Uterus (tissue), 4 donors: ENCODE data around the gene SNTG2. TPM values are rescaled to one million over a fixed set of nuclear protein-coding genes. Genes with fewer than 3 reads are reported as not detected.

Source experiments
- DNase-seq, 2 donors: peaks; one replicate each; pipeline ENCODE4 v3.0.0-alpha.2; 2019 to 2020
- H3K27ac ChIP-seq, 2 donors: fragments of 200-600 bp; sonication (generic); 1 replicate in 1 of 2; 2 replicates in 1 of 2; pipeline ENCODE4 v1.5.1; 2016 to 2018
- H3K27me3 ChIP-seq, 2 donors: fragments of 200-600 bp; sonication (generic); one replicate each; pipeline ENCODE4 v1.5.1; 2018 to 2019; ENCODE audit warnings: control low read depth in 1 of 2
- H3K36me3 ChIP-seq, 2 donors: fragments of 200-600 bp; sonication (generic); one replicate each; pipeline ENCODE4 v1.5.1; 2019; ENCODE audit warnings: control low read depth in 1 of 2
- H3K4me1 ChIP-seq, 2 donors: fragments of 200-600 bp; sonication (generic); one replicate each; pipeline ENCODE4 v1.5.1; 2018 to 2019; ENCODE audit warnings: control low read depth in 1 of 2
- H3K4me3 ChIP-seq, 2 donors: fragments of 200-600 bp; sonication (generic); 1 replicate in 1 of 2; 2 replicates in 1 of 2; pipeline ENCODE4 v1.5.1; 2018 to 2019; ENCODE audit warnings: mild to moderate bottlenecking in 1 of 2
- H3K9me3 ChIP-seq, 2 donors: fragments of 200-600 bp; sonication (generic); one replicate each; pipeline ENCODE4 v1.5.1; 2019; ENCODE audit warnings: control low read depth in 1 of 2
- POLR2A ChIP-seq, 2 donors: fragments of 450-650 bp; IDR thresholded peaks; one replicate each; pipeline ENCODE4 v1.6.1; 2016; ENCODE audit warnings: antibody characterized with exemption in 2 of 2, mild to moderate bottlenecking in 1 of 2, moderate library complexity in 1 of 2
- intact Hi-C: fragments of 100-400 bp; cut with DNase I; formaldehyde crosslinking; loops from one replicate; pipeline ENCODE4 v1.15.1; 2023; ENCODE audit warnings: low total_unique reads
- total RNA-seq, 4 donors: library from RNA; depleted of rRNA in 3 of 4; stranded (reverse); fragments of >200 nt in 3 of 4; gene quantifications; one replicate each; pipeline versions ENCODE4 v1.1.0 to v1.2.4, GENCODE V29; 2014 to 2023
- TF ChIP-seq, protein P1 (sequence below), 4 experiments: fragments of 200-600 bp in 2 of 4; fragments of 450-650 bp in 2 of 4; sonication (generic) in 2 of 4; IDR thresholded peaks; one replicate each; pipeline ENCODE4 v1.5.1; 2016 to 2019; ENCODE audit warnings: antibody characterized with exemption in 4 of 4, mild to moderate bottlenecking in 2 of 4, moderate library complexity in 1 of 4
- donor health status: DM: yes; HTN: yes; CAD: no.

SNTG2 gene
- total RNA-seq, 4 donors from 2014 or later, result 3.2 to 46.2 (median 31.4) TPM

DNA sequence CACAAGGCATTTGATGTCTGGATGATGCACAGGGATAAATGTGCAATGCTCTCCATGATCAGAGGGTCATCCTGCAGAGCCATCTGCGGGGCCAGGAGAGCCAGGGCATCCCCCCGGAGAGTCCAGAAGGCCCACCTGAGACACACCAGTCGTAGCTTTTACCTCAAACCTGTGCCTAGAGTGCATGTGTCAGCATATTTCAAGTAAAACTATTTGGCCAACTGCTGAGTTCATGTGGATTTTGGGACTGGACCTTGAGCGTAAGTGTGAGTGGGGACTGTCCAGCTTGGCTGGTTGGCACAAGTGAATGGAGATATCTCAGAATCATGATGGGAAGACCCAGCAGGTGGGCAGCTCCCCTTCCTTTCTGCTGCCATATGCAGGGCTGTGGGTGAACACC lies 314.8 kb downstream of the SNTG2 start:
- Histone ChIP-seq H3K36me3 (no peaks in the 10 kb centered on the region), H3K9me3 (no peaks in the 10 kb centered on the region), H3K27ac (no peak overlapping the region), H3K4me1 (no peaks in the 10 kb centered on the region), H3K27me3 (no peaks in the 10 kb centered on the region), H3K4me3 (no peak overlapping the region)
- no peak for DNase-seq
- TF ChIP-seq POLR2A (IDR thresholded peaks at IDR 0.05), result no peak
- TF ChIP-seq, protein P1, sequence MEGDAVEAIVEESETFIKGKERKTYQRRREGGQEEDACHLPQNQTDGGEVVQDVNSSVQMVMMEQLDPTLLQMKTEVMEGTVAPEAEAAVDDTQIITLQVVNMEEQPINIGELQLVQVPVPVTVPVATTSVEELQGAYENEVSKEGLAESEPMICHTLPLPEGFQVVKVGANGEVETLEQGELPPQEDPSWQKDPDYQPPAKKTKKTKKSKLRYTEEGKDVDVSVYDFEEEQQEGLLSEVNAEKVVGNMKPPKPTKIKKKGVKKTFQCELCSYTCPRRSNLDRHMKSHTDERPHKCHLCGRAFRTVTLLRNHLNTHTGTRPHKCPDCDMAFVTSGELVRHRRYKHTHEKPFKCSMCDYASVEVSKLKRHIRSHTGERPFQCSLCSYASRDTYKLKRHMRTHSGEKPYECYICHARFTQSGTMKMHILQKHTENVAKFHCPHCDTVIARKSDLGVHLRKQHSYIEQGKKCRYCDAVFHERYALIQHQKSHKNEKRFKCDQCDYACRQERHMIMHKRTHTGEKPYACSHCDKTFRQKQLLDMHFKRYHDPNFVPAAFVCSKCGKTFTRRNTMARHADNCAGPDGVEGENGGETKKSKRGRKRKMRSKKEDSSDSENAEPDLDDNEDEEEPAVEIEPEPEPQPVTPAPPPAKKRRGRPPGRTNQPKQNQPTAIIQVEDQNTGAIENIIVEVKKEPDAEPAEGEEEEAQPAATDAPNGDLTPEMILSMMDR (IDR thresholded peaks at IDR 0.05), result no peak
- intact Hi-C loops, result no loop called here

DNA sequence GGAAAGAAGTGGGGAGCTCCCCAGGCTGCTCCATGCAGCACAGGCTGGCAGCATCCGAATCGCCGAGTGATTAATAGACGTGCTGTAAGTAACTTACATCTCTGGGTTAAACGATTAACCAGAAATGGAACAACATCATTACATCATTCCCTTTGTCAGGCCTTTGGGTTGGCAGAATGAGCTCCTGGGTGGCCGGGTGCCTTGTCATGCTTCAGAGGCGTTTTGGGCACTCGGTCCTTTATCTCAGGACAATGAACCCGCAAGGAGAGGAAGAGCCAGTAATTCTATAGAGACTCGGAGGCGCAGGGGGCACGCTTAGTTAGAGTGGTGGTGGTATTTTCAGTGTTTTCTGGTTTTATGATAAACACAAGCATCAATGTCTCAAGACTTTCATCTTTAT lies 315.7 kb downstream of the SNTG2 start:
- no peaks in the 10 kb centered on the region for H3K27me3 ChIP-seq
- intact Hi-C loops, result no loop called here

DNA sequence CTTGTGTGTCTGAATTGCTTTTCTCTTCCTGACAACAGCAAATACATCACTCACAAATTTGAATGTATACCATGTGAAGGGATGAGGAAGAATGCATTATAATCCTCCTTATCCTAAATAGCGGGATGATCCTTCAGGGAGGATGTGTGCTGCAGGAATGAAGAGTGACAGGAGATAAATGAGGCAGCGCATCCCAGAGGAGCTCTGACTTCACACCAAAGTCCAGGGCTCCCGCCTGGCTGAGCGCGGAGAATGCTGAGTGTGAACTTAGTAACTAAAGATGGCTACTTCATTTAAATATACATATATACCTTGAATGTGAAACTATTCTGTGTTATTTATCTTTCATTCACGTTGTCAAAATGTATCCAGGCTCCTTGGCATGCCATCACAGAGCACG lies 317.4 kb downstream of the SNTG2 start:
- no peaks in the 10 kb centered on the region for H3K36me3 ChIP-seq
- intact Hi-C loops, result no loop called here
- TF ChIP-seq, protein P1 (IDR thresholded peaks at IDR 0.05), result no peak
- TF ChIP-seq POLR2A (IDR thresholded peaks at IDR 0.05), result no peak
- no peaks in the 10 kb centered on the region for H3K27me3 ChIP-seq
- no peak overlapping the region for H3K4me3 ChIP-seq
- no peaks in the 10 kb centered on the region for H3K4me1 ChIP-seq
- DNase-seq, result no peak
- no peak overlapping the region for H3K27ac ChIP-seq
- no peaks in the 10 kb centered on the region for H3K9me3 ChIP-seq

More for the DNA sequence above, 315.7 kb downstream of the SNTG2 start:
- DNase-seq, result no peak
- Histone ChIP-seq H3K27ac (no peak overlapping the region), H3K36me3 (no peaks in the 10 kb centered on the region), H3K4me1 (no peaks in the 10 kb centered on the region), H3K9me3 (no peaks in the 10 kb centered on the region), H3K4me3 (no peak overlapping the region)
- TF ChIP-seq POLR2A (IDR thresholded peaks at IDR 0.05), result no peak
- TF ChIP-seq, protein P1 (IDR thresholded peaks at IDR 0.05), result no peak

DNA sequence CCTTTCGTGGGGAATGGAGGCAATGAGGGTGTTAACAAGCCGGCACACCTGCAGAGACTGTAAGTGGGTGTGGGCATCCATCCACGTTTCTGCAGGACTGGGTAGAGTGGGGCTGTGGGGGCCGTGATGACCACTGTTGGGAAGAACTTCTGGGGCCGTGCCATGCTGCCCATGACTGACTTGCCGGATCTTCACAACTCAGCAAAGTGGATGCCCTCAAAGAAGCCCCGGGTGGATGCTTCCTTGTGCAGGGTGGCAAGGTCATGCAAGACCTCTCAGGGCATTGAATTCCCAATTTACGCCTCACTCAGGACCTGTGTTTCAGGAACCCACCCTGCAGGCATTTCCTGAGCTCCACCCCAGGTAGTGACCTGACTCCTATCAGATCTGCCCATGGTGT lies 319.2 kb downstream of the SNTG2 start:
- intact Hi-C loops, result no loop called here

DNA sequence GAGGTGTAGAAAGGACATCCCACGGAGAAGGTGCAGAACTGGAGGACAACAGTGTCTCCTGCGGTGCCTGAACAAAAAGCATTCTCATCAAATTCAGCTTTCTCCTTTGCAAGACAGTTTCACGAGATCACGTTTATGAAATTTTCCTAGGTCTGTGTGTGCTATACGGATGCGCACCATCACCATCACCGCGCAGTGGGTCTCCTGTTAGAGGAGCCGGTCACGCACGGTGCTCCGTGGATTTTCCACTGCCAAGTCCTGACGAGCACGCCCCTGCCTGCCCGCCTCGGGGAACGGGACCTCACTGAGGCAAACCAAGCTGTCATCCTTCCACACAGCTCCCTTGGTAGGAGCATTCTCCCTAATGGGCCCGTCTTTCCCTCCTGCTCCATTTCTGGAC lies 322.2 kb downstream of the SNTG2 start:
- Histone ChIP-seq H3K27me3 (no peaks in the 10 kb centered on the region), H3K9me3 (no peaks in the 10 kb centered on the region), H3K36me3 (no peaks in the 10 kb centered on the region), H3K27ac (no peak overlapping the region), H3K4me1 (no peaks in the 10 kb centered on the region), H3K4me3 (no peak overlapping the region)
- TF ChIP-seq POLR2A (IDR thresholded peaks at IDR 0.05), result no peak
- TF ChIP-seq, protein P1 (IDR thresholded peaks at IDR 0.05), result no peak
- DNase-seq, result no peak
- intact Hi-C loops, result no loop called here

More for the DNA sequence above, 319.2 kb downstream of the SNTG2 start:
- Histone ChIP-seq H3K27ac (no peak overlapping the region), H3K9me3 (no peaks in the 10 kb centered on the region), H3K4me3 (no peak overlapping the region), H3K27me3 (no peaks in the 10 kb centered on the region), H3K36me3 (no peaks in the 10 kb centered on the region), H3K4me1 (no peaks in the 10 kb centered on the region)
- DNase-seq, result no peak
- TF ChIP-seq POLR2A (IDR thresholded peaks at IDR 0.05), result no peak
- TF ChIP-seq, protein P1 (IDR thresholded peaks at IDR 0.05), result no peak
